GOT3 (cell line): ENCODE data around the gene SLC25A25.
A peak's percentile ranks its signal among the peaks of the same experiment; 100 is the strongest.
"Not testable (repeated sequence)": the region's sequence is repeated elsewhere in the genome, so short reads cannot be mapped to it uniquely, and the experiment has no call there.

Experiments used
- DNase-seq: peaks from one replicate; lab custom pipeline; 2025; ENCODE audit warnings: mixed read lengths; lab: John Stamatoyannopoulos, UW

Gene SLC25A25

GRCh38 chr9:128109050-128109709 is 41.1 kb downstream of the SLC25A25 start:
- no peak for DNase-seq

- not testable (repeated sequence) for DNase-seq
These were observed 43.7 kb downstream of the SLC25A25 start for GRCh38 chr9:128111726-128112125.

- DNase-seq: no peak
These were observed 45.7 kb downstream of the SLC25A25 start for GRCh38 chr9:128113526-128114325.

- DNase-seq: no peak
These were observed 46.5 kb downstream of the SLC25A25 start for GRCh38 chr9:128114326-128115186.

GRCh38 chr9:128115187-128116103 is 47.4 kb downstream of the SLC25A25 start:
- no peak for DNase-seq

GRCh38 chr9:128116104-128117083 is 48.4 kb downstream of the SLC25A25 start:
- no peak for DNase-seq

- DNase-seq: peak; percentile 41
These were observed 49.8 kb downstream of the SLC25A25 start for GRCh38 chr9:128117613-128118471.

- no peak for DNase-seq
These were observed 50.4 kb downstream of the SLC25A25 start for GRCh38 chr9:128118472-128118857.

- DNase-seq: no peak
These were observed 51.1 kb downstream of the SLC25A25 start for GRCh38 chr9:128118971-128119665.

- no peak for DNase-seq
These were observed 52.2 kb downstream of the SLC25A25 start for GRCh38 chr9:128120061-128120740.

- DNase-seq: no peak
These were observed 52.9 kb downstream of the SLC25A25 start for GRCh38 chr9:128120741-128121465.

GRCh38 chr9:128121466-128121810 is 53.4 kb downstream of the SLC25A25 start:
- no peak for DNase-seq

GRCh38 chr9:128121924-128122808 is 54.1 kb downstream of the SLC25A25 start:
- no peak for DNase-seq

GRCh38 chr9:128122809-128123175 is 54.8 kb downstream of the SLC25A25 start:
- no peak for DNase-seq

GRCh38 chr9:128123451-128124080 is 55.5 kb downstream of the SLC25A25 start:
- DNase-seq: no peak

- no peak for DNase-seq
These were observed 56.4 kb downstream of the SLC25A25 start for GRCh38 chr9:128124451-128124850.
